Measurements from ENCODE around the gene DUSP5. TPM values are rescaled to one million over a fixed set of nuclear protein-coding genes. Genes with fewer than 3 reads are reported as not detected.

DUSP5 gene
- total RNA-seq, 1 donor from 2014 or later: 21.6 TPM

DNA sequence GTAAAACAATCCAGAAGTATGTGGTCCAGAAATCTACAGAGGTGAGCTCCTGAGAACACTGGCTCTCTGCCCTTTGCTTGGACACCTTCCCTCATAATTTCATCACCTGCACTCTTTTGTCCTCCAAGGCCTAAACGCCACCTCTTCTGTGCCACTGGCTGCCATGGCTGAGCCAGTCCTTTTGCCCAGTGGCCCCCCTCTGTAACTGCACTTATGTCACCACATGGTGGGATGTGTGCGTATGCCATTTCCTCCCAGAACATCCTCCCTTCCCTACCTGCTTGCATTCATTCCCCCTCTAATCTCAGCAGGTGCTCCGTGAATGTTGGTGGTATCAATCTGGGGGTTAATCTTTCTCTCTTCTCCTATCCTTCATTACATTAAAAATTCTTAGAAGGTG, 17.3 kb upstream of the DUSP5 start:
- no peak for DNase-seq (ENCODE audit: low read depth, low spot score)

DNA sequence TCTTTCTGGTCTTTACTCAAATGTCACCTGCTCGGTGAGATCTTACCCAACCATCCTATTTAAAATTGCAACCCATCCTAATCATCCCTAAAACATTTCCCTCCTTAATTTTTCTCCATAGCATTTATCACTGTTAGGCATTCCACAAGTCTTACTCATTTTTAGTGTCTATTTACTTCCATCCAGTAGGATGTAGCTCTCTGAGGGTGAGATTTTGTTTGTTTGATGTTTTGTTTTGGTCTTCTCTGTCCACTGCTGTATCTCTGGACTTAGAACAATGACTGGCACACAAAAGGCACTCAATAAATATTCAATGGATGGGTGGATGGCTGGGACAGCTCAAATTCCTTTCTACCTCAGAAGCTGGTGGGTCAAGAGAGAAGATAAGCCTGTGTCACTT, 15.8 kb upstream of the DUSP5 start:
- DNase-seq (ENCODE audit: low read depth, low spot score): no peak

DNA sequence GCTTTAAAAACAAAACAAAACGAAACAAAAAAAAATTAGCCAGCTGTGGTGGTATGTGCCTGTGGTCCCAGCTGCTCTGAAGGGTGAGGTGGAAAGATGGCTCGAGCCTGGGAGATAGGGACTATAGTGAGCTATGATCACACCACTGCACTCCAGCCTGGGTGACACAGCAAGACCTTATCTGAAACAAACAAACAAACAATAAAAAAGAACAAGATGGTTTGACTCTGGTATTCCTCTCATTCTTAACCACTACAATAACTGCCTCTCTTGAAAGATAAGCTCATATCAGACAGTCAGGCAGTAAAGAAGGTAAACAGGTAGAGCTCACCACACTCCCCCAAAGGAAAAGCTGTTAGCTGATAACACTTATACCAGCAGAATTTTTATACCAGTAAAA, 14.1 kb upstream of the DUSP5 start:
- DNase-seq (ENCODE audit: low read depth, low spot score): no peak

DNA sequence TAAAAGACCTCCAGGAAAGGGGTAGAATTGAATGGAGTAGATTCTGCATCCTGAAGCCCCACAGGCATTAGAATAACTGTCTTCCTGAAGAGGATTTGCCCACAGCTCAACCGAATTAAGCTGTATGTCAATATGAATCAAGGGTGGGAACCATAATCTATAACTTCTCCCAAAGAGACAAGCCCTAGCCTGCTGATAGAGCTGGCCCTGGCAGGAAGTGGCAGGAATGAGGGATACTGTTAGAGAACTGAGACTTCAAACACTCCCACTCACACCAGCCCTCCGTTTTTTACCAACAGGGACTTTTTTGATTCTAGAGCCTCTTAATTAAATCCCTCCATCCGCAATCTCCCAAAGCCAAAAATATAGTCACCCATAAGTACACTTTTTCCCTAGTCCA, 12.2 kb upstream of the DUSP5 start:
- no peak for DNase-seq (ENCODE audit: low read depth, low spot score)

DNA sequence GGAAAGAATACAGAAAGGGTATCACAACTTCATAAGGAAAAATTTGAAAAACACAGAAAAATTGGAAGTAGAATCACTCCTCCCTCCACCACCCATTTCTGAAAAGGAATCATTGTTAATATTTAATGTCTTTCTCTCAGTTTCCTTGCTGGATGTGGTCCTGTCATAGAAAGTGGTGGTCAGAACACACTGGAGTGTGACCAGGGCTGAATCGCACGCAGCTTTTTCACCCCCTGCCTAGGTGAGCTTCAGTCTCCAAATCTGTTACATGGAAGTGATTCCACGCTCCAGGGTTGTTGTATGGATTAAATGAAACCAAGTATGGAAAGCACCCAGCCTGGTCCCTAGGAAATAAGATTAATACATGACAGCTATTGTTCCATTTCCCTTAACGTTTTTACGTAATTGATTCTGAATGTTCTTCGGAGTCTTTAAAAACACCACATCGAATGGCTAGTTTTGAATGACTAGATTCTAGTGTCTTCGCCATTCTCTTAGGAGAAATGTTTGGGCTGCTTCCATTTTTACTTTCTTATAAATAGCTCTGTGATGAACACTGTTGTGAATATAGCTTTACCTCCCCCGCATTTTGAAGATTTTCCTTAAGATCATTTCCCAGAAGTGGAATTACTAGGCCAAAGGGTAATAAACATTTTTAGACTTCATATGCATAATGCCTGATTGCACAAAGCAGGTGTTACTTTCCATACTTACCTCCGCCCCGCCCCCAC, 10.9 kb upstream of the DUSP5 start:
- no peak for DNase-seq (ENCODE audit: low read depth, low spot score)

DNA sequence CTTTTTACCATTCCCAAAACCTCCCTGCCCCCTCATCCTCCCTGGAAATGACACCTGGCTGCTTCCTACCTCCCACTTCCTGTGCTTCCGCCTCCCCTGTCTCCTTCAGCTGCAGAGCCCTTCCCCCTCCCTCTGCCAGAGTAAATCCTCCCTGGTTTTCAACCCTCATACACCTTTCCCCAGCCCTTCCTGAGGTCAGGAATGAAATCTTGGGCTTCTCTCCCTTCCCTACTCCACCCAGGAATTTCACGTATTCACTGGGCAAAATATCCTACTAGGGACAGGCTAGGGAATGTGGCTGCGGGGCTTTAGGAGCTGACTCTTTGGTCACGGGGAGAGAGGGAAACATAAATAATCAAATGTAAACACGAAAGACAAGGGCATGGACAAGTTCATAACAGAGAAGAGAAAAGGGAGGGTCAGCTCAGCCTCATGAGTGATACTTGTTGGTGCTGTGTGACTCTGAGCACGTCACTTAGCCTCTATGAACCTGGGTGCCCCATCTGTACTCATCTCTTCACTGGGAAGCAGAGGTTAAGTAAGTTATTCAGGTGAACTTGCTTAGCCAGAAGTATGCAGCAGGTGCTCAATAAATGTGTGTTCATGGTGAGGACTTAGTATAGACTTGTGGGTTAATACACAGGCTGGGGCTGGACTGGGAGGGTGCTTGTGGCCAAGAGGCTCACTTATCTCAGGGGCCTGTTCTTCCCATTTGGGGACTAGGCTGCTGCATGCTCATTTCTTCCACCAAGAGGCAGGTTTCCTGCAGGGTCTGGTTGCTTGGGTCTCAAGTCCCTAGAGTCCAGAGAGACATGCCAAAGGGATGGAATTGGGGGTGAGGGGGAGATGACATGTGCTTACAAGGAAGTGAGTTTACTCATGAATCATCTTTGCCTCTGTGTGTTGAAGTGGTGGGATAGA, 10.0 kb upstream of the DUSP5 start:
- DNase-seq (ENCODE audit: low read depth, low spot score): no peak

DNA sequence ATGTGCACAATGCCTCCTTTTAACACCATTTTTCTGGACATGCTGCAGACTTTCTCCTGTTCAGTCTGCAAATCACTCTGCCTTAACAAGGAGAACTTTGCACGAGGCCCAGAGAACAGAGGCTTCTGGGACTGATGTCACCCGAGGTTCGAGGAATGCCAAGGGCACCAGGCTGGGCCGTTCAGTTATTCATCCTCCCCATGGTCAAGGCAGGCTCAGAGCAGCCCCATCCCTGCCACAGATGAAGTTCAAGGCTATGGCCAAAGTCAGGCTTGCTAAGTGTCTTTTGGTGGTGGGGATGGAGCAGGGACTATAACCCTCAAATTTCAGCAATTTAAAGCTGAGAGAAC, 9.4 kb upstream of the DUSP5 start:
- DNase-seq (ENCODE audit: low read depth, low spot score): no peak

DNA sequence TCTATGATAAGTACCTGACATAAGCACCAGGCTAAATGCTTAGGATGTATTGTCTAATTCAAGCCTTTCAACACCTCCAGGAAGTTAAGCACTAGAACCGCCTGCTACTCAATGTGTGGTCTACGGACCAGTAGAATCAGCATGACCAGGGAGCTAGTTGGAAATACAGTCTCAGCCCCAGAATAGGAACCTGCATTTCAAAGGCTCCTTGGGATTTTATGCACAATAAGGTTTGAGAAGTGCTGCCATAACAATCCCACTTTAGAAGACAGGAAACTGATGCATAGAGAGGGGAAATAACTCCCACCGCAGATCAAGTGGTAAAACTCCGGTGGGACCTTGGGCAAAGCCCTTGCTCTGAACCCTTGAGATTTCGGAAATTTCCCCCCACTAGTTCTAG, 8.8 kb upstream of the DUSP5 start:
- no peak for DNase-seq (ENCODE audit: low read depth, low spot score)

DNA sequence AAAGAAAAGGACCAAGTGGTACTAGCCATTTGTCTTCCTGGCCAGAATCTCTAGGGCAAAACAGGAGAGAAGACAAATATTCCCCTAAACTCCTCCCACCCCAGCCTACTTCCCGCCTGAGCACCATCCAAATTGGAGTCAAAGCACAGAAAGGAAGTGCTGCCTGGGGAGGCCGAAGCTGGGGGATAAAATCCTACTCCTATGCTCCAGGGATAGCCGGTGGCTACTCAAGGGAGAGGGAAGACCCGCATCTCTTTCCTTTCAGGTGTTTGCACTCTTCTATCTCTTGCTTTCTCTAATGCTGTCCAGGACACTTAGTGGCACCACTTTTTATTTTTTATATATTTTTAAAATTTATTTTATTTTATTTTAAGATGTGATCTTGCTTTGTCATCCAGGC, 7.1 kb upstream of the DUSP5 start:
- no peak for DNase-seq (ENCODE audit: low read depth, low spot score)

DNA sequence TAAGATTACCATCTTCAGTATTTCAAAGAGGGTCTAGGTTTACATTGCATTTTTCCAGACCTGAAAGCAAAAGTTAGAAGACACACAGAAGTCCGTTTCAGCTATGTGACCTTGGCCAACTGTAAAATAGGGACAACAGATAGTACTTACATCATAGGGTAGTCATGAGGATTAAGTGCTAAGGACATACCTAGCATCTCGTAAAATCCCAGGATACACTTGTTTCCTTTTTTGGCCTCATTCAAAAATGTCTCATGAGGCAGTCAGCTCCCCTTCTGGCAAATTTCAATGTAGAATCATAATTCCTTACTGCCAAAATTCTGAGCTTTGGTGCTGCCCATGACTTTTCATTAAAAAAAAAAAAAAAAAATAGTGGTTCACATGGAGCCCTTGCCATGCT, 6.4 kb upstream of the DUSP5 start:
- DNase-seq (ENCODE audit: low read depth, low spot score): no peak

DNA sequence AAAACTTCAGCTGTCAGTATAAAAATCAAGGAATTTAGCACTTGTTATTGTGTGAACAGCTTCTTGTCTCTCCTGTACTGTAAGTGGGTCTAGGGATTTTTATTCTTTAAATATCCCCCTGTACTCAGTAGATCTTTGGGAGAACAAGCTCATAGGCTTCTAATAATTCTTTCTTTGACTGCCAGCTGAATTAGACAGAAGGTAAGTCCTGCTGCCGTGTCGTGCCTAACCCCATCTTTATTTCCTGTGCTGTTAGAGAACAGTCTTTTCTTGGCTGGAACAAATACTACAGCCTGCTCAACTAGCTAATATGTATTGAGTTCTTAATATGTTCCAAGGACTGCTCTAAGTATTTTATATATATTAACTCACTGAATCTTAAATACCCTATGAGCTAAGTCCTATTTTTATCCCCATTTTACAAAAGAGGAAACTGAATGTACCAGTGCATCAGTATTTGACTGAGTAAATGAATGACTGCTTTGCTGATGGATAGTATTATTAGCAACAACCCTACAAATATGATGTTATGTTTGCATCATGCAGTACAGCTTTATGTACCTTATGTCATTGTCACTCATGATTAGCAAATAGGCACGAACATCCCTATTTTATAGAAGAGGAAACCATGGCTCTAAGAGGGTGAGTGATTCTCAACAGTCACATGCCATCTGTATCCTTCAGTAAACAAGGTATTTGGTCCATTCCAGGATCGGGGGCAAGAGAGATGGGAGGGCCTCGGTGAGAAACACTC, 5.5 kb upstream of the DUSP5 start:
- DNase-seq (ENCODE audit: low read depth, low spot score): no peak

DNA sequence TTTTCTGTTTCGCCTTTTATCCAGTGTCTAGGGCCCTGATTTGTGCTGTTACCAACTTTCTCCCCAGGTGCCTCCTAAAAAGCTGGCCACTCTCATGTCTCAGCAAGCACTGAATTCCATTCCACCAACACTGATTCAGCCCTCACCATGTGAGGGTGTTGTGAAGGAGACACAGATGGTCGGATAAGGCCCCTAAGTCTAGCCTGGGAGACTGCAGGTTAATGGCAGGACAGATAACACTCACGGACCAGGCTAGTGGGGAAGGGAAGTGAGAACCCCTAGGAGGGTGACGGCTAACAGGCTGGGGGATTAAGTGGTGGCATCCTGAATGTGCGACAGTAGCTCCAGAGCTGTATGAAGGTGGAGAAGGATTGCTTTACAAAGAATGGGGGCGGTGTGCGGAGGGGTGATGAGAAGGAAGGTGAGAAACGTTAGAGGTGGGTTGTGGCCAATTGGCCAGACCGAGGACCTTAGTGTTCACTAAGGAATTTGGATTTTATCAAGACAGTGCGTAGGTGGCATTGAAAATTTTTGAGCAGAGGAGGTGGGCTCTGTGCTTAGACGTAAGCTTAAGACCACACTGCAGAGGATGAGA, 3.8 kb upstream of the DUSP5 start:
- DNase-seq (ENCODE audit: low read depth, low spot score): no peak

DNA sequence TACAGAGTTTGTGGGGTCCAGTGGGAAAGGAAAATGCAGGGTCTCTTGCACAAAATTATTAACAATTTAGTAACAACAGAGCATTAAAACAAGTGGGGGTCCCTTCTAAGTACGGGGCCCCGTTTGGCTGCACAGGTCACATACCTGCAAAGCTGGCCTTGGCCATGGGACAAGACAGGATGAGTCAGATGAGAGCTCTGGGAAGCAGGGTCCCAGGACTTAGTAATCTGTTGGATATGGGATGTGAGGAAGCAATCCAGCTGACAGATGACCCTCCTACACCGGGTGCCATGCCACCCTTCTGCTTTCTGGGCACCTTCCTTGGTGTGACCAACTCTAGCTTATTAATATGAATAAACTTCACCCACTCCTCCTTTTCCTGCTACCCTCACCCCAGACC, 3.2 kb upstream of the DUSP5 start:
- no peak for DNase-seq (ENCODE audit: low read depth, low spot score)

DNA sequence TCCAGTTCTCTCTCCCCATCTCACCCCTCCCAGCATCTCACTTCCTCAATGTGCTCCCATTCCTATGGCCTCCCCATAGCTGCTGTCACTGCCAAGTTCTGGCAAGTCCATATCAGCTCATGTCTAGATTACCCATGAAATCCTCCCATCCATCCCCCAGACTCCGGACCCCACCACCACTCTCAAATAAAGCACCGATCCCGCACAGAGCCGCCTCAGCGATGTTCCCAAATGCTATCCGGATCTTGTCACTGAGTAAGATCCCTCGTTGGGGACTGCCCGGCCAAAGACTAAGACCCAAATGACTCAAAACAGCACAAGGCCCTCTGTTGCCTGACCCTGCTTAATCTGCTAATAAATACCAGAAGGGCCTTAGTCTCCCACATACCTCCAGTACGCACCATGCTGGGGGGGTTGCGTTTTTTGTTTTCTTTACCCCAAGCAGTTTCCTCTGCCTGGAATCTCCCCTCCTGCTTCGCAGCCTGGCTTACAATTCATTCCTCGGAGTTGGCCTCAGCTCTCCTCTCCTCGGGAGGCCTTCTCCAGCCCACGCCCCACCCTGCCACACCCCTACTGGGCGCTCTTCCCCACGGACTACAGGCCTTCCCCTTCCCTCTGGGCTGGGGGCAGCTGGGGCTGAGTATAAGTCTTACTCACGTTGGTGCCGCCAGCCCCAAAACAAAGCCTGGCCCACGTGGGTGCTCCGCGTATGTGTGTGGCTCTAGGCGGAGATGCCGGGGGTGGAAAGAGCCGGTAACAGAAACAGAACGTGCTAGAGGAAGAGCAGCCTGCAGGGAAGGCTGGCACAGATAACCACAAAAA, 1.8 kb upstream of the DUSP5 start:
- no peak for DNase-seq (ENCODE audit: low read depth, low spot score)

DNA sequence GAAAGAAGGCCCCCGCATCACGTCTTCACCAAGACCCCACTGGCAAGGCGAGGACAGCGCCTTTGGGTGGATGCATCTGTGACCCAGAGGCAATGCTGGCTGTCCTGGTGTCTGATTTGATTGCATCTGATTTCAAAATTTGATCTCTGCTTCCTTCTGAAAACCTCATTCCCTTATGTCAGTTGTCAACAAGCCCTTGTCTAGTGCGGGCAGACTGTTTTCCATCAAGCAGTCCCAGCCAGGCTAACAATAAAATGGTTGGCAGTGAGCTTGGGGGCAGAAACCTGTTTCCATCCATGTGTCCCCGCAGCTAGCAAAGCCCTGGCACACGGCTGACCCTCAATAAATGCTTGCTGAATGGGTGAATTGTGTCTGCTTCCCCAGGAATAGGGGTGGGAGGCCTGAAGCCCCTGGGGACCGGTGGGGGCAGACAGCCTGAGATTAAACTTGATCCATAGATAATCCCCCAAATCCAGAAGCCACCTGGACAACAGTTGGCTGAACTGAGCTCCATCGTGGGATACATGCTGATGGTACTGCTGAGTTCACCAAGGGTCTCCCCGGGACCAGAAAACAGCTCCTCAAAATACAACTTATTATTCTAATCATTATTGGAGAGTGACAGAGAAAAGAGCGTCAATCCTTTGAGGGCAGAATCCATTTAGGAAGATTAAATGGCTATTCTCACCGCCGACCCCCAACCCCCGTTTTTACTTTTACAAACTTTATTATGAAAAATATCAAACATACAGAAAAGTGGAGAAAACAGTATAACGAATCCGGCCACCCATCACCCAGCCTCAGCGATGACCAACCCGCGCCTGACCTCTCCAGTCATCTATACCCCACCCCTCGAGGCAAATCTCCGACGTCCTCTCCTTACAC, 912 bp upstream of the DUSP5 start:
- no peak for DNase-seq (ENCODE audit: low read depth, low spot score)

DNA sequence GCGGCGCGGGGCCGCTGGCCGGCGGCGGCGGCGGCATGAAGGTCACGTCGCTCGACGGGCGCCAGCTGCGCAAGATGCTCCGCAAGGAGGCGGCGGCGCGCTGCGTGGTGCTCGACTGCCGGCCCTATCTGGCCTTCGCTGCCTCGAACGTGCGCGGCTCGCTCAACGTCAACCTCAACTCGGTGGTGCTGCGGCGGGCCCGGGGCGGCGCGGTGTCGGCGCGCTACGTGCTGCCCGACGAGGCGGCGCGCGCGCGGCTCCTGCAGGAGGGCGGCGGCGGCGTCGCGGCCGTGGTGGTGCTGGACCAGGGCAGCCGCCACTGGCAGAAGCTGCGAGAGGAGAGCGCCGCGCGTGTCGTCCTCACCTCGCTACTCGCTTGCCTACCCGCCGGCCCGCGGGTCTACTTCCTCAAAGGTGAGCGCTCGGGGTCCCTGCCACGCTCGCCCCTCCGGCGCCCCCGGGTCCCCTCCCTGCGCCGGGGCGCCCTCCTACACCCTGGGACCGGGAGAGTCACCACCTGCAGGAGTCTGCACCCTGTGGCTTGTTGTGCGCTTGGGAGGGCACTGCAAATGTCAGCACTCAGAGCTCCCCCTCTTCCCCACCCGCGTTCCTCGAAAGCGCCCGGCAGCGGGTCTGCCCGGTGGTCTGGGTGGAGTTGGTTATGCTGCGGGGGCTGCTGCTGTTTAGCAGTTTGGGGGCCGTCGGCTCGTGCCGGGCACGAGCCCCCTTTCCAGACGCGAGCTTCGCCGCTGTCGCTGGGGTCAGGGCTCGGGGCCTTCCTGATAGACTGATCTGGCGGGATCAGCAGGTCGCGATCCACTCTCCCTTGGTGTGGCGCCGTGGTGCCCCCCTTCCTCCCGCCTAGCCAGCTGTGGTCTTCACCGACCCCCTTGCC, 627 bp downstream of the DUSP5 start:
- DNase-seq (ENCODE audit: low read depth, low spot score): no peak

DNA sequence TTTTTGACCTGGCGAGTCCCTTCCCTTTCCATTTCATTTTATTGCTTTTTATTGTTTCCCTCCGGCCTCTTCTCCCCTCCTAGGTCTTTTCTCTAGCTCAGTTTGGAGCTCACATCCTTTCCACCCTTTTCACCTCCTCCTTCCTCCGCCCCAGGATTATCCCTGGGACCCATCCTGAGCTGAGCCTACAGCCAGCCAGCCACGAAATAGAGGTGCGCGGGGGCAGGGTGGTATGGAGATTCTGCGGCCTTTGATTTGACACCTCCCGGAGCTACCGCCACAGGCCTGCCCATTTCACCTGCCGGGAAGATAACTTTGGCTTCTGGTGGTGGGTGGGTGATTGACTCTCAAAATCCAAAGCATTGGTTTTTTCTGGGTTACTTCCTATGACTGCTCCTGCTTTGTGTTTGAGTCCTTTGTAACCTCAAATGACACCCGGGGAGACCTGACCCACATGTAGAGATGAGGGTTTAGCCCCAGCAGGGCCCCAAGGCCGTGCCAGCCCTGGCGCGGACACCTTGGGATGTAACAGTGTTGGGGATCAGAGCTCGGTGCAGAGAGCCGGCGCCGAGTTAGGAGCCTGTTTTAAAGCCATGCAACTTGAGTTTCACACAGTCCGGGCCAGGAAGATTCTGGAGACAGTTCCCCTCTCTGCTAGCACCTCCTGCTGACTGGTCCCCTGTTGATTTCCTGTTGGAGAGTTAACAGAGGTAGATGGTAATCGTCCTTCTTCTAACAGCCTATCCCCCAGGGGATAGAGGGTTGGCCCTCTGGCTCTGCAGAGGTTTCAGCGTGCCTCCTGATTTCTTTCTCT, 1.5 kb downstream of the DUSP5 start:
- DNase-seq (ENCODE audit: low read depth, low spot score): no peak
